Effector CD8-positive, alpha-beta T cell (primary cell): ENCODE measurements around the gene FXN.
"Not testable (repeated sequence)": the region's sequence is repeated elsewhere in the genome, so short reads cannot be mapped to it uniquely, and the experiment has no call there.

Experiments
- DNase-seq: peaks from one replicate; lab custom pipeline; 2025; lab: John Stamatoyannopoulos, UW

FXN gene

GRCh38 chr9:69023650-69024049 is 11.9 kb upstream of the FXN start:
- no peak for DNase-seq

- DNase-seq, result no peak
These were observed 8.0 kb upstream of the FXN start for GRCh38 chr9:69027355-69028097.

- DNase-seq, result no peak
These were observed 6.8 kb upstream of the FXN start for GRCh38 chr9:69028754-69029153.

- DNase-seq, result no peak
These were observed 6.0 kb upstream of the FXN start for GRCh38 chr9:69029535-69029934.

GRCh38 chr9:69030851-69031645 is 4.5 kb upstream of the FXN start:
- DNase-seq, result no peak

GRCh38 chr9:69034071-69034470 is 1.5 kb upstream of the FXN start:
- no peak for DNase-seq

GRCh38 chr9:69036309-69036708 is 757 bp downstream of the FXN start:
- no peak for DNase-seq

GRCh38 chr9:69036799-69037198 is 1.2 kb downstream of the FXN start:
- DNase-seq, result no peak

- DNase-seq, result no peak
These were observed 5.1 kb downstream of the FXN start for GRCh38 chr9:69040646-69041045.

- no peak for DNase-seq
These were observed 9.0 kb downstream of the FXN start for GRCh38 chr9:69044240-69045219.

- DNase-seq, result no peak
These were observed 10.3 kb downstream of the FXN start for GRCh38 chr9:69045821-69046220.

GRCh38 chr9:69046723-69047122 is 11.2 kb downstream of the FXN start:
- DNase-seq, result no peak

GRCh38 chr9:69047371-69047770 is 11.8 kb downstream of the FXN start:
- no peak for DNase-seq

GRCh38 chr9:69049094-69049493 is 13.5 kb downstream of the FXN start:
- no peak for DNase-seq

GRCh38 chr9:69050936-69051335 is 15.4 kb downstream of the FXN start:
- DNase-seq, result not testable (repeated sequence)

GRCh38 chr9:69054989-69055388 is 19.4 kb downstream of the FXN start:
- no peak for DNase-seq

- no peak for DNase-seq
These were observed 20.8 kb downstream of the FXN start for GRCh38 chr9:69056191-69056815.

- DNase-seq, result no peak
These were observed 22.5 kb downstream of the FXN start for GRCh38 chr9:69058101-69058500.

GRCh38 chr9:69060766-69061165 is 25.2 kb downstream of the FXN start:
- no peak for DNase-seq

- DNase-seq, result no peak
These were observed 26.6 kb downstream of the FXN start for GRCh38 chr9:69062195-69062594.

- no peak for DNase-seq
These were observed 28.3 kb downstream of the FXN start for GRCh38 chr9:69063839-69064238.

GRCh38 chr9:69065660-69066059 is 30.1 kb downstream of the FXN start:
- DNase-seq, result no peak
